ENCODE results near the gene URM1.

GRCh38 chr9:128365525-128365924 is 5.6 kb upstream of the URM1 start:
- TF ChIP-seq, protein P1, sequence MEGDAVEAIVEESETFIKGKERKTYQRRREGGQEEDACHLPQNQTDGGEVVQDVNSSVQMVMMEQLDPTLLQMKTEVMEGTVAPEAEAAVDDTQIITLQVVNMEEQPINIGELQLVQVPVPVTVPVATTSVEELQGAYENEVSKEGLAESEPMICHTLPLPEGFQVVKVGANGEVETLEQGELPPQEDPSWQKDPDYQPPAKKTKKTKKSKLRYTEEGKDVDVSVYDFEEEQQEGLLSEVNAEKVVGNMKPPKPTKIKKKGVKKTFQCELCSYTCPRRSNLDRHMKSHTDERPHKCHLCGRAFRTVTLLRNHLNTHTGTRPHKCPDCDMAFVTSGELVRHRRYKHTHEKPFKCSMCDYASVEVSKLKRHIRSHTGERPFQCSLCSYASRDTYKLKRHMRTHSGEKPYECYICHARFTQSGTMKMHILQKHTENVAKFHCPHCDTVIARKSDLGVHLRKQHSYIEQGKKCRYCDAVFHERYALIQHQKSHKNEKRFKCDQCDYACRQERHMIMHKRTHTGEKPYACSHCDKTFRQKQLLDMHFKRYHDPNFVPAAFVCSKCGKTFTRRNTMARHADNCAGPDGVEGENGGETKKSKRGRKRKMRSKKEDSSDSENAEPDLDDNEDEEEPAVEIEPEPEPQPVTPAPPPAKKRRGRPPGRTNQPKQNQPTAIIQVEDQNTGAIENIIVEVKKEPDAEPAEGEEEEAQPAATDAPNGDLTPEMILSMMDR (IDR thresholded peaks at IDR 0.05; ENCODE audit: low read depth, low read length): no peak
- no peak for TF ChIP-seq POLR2A (IDR thresholded peaks at IDR 0.05; ENCODE audit: extremely low read depth, insufficient read length)
